Stimulated activated CD4-positive, alpha-beta T cell treated with anti-CD3 and anti-CD28 coated beads, Interleukin-1b, Interleukin-23, amount 100 ng/mL, for 4 hours (primary cell): ENCODE data around the gene ISG15.
"Not testable (repeated sequence)": the region's sequence is repeated elsewhere in the genome, so short reads cannot be mapped to it uniquely, and the experiment has no call there.

Source experiments
- DNase-seq, 2 donors: peaks; one replicate each; pipeline ENCODE4 v3.0.0-alpha.2; 2020; ENCODE audit warnings: low read depth in 2 of 2

The ISG15 gene

GRCh38 chr1:1046767-1047166 lies 33.5 kb downstream of the ISG15 start:
- DNase-seq = no peak

- no peak for DNase-seq
Observed at GRCh38 chr1:1047407-1047806, 34.1 kb downstream of the ISG15 start.

DNA sequence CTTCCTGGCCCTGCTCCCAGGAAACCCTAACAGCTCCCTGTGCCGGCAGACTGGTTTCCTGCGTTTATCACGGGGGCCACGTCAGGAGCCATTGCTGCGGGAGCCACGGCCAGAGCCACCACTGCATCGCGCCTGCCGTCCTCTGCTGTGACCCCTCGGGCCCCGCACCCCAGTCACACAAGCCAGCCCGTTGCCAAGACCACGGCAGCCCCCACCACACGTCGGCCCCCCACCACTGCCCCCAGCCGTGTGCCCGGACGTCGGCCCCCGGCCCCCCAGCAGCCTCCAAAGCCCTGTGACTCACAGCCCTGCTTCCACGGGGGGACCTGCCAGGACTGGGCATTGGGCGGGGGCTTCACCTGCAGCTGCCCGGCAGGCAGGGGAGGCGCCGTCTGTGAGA lies 34.7 kb downstream of the ISG15 start:
- no peak for DNase-seq

DNA sequence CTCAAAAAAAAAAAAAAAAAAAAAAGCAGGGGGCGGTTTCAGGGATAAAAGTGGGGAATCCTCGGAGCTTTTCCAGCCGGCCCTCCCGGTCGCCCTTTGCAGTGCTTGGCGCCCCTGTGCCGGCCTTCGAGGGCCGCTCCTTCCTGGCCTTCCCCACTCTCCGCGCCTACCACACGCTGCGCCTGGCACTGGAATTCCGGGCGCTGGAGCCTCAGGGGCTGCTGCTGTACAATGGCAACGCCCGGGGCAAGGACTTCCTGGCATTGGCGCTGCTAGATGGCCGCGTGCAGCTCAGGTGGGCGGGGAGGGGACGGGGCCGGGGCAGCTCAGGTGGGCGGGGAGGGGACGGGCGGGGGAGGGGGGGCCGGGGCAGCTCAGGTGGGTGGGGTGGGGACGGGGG lies 35.5 kb downstream of the ISG15 start:
- DNase-seq = no peak

GRCh38 chr1:1049318-1050165 lies 36.2 kb downstream of the ISG15 start:
- no peak for DNase-seq

- DNase-seq = no peak
Observed at GRCh38 chr1:1050577-1051052, 37.3 kb downstream of the ISG15 start.

DNA sequence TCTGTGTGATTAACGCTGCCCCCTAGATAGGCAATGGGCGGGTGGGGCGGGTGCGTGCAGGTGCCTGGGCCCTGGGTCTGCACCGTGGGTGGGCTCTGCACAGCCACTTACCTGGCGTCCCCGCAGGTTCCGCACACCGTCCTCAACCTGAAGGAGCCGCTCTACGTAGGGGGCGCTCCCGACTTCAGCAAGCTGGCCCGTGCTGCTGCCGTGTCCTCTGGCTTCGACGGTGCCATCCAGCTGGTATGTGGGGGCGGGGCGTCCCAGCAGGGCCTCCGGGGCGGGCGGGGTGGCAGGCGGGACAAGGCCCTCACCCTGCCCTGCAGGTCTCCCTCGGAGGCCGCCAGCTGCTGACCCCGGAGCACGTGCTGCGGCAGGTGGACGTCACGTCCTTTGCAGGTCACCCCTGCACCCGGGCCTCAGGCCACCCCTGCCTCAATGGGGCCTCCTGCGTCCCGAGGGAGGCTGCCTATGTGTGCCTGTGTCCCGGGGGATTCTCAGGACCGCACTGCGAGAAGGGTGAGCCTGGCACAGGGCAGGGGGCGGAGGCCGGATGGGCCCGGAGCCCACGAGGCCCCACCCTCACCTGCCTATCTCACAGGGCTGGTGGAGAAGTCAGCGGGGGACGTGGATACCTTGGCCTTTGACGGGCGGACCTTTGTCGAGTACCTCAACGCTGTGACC lies 38.0 kb downstream of the ISG15 start:
- no peak for DNase-seq

GRCh38 chr1:1052003-1052840 lies 38.9 kb downstream of the ISG15 start:
- DNase-seq = no peak

- DNase-seq = no peak
Observed at GRCh38 chr1:1053022-1053421, 39.7 kb downstream of the ISG15 start.

DNA sequence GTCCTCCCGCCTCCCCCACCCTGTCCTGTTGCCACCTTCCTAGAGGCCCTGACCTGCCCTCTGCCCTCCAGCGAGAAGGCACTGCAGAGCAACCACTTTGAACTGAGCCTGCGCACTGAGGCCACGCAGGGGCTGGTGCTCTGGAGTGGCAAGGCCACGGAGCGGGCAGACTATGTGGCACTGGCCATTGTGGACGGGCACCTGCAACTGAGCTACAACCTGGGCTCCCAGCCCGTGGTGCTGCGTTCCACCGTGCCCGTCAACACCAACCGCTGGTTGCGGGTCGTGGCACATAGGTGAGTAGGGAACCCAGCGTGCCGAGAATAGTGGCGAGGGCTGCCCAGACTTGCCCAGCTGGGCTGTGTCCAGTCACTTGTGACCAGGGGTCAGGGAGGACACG lies 40.4 kb downstream of the ISG15 start:
- DNase-seq = no peak

DNA sequence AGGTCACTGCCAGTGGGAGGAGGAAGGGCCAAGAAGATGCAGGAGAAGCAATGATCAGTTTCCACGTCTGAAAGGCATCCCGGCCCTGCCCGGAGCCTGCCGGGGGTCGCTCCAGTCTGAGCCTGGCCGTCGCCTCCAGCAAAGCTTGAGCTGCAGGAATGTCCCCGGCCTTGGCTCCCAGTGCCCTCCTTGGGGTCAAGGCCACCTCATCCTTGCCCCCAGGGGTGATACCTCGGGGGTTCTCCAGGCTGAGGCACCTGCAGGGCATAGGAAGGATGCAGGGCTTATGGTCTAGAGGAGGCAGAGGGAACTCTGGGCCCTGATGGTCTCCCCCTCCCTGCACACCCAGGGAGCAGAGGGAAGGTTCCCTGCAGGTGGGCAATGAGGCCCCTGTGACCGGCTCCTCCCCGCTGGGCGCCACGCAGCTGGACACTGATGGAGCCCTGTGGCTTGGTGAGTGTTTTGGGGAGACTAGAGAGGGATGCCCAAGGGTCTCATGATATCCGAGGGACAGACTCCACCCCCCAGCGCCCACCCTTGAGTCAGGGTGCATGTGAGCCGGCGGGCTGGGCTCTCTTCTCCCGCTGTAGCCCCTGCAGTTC lies 40.9 kb downstream of the ISG15 start:
- no peak for DNase-seq

DNA sequence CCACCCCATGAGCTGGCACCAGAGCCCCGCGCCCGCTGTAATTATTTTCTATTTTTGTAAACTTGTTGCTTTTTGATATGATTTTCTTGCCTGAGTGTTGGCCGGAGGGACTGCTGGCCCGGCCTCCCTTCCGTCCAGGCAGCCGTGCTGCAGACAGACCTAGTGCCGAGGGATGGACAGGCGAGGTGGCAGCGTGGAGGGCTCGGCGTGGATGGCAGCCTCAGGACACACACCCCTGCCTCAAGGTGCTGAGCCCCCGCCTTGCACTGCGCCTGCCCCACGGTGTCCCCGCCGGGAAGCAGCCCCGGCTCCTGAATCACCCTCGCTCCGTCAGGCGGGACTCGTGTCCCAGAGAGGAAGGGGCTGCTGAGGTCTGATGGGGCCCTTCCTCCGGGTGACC lies 41.7 kb downstream of the ISG15 start:
- no peak for DNase-seq

GRCh38 chr1:1055841-1056736 lies 42.8 kb downstream of the ISG15 start:
- DNase-seq = no peak

DNA sequence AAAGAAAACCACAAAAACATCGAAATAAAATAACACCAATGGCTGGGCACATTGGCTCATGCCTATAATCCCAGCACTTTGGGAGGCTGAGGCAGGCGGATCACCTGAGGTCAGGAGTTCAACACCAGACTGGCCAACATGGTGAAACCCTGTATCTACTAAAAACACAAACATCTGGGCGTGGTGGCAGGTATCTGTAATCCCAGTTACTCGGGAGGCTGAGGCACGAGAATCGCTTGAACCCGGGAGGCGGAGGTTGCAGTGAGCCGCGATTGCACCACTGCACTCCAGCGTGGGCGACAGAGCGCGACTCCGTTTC lies 44.4 kb downstream of the ISG15 start:
- DNase-seq = not testable (repeated sequence)

GRCh38 chr1:1058088-1058905 lies 45.0 kb downstream of the ISG15 start:
- no peak for DNase-seq

- DNase-seq = peak in 1 of 2 donors; percentile 22
Observed at GRCh38 chr1:1058921-1059493, 45.7 kb downstream of the ISG15 start.

DNA sequence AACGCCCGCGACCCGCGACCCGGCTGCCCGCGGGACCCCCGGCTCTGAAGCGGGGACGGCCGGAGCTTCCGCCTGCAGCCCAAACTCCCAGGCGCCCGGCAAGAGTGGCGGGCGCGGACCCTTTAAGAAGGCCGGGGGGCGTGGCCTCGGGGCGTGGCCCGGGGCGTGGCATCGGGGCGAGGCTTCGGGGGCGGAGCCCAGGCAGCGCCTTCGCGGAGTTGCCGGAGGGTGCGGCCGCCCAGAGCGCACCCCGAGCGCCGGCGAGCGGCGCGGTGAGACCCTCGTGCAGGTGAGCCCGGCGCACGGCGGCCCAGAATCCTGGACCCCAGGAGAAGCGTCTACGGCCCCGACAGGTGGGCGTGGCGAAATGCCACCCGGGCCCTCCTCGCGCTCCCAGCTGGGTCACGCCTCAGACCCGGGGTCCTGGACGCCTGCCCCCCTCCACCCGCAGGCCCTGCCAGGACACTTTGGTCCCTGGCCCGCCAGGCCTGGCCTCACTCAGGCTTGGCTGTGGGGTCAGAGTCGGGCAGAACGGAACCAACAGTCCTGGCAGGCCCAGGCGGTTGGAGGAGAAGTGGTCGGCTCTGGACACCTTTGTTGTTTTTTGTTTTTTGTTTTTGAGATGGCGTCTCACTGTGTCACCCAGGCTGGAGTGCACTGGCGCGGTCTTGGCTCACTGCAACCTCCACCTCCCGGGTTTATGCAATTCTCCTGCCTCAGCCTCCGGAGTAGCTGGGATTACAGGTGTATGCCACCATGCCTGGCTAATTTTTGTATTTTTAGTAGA lies 46.4 kb downstream of the ISG15 start:
- peak; percentile 91 to 96 for DNase-seq

DNA sequence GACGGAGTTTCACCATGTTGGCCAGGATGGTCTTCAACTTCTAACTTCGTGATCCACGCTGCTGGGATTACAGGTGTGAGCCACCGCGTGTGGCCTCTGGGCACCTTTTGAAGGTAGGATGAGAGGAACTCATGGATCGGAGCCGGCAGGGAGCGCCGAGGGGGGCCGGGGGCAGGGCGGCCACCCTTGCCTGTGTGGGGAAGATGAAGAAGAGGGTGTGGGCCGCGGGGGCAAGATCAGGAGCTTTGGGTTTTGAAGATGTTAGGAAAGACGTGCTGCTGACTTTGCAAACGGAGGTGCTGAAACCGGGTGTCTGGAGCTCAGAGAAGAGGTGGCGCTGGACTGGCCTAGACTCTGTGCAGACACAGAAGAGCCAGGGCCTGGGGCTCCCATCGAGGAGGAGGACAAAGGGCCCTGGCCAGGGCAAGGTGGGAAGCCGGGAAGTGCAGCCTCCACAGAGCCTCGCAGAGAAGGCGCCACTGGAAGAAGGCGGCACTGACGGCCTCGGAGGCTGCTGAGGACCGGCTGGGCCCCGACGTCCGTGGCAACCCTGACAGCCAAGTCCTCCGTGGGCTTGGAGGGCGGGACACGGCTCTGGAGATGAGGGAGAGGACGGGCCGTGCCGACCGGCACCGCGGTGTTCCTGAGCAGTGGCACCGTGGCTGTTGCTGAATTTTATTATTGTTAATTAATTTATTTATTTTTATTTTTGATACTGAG lies 47.1 kb downstream of the ISG15 start:
- no peak for DNase-seq
